Measurements from ENCODE around the gene TPBGL.

Gene TPBGL

GRCh38 chr11:75263944-75264349 is 23.4 kb downstream of the TPBGL start:
- no peak overlapping the region for H3K27ac ChIP-seq (ENCODE audit: insufficient read depth, low read depth, low read length, poor library complexity, severe bottlenecking)
- WGBS, 2 experiments: 92 to 93% methylated on average over 4 of the region's 4 CpGs
- no peaks in the 10 kb centered on the region for H3K36me3 ChIP-seq (ENCODE audit: control insufficient read depth, insufficient read depth, low read length)
- no peaks in the 10 kb centered on the region for H3K9me3 ChIP-seq (ENCODE audit: control insufficient read depth, low read length)
- no peaks in the 10 kb centered on the region for H3K27me3 ChIP-seq (ENCODE audit: control insufficient read depth, insufficient read depth, low read length, poor library complexity, severe bottlenecking)
- H3K4me3 ChIP-seq (ENCODE audit: insufficient read depth, low read depth, low read length): no peak overlapping the region
- no peaks in the 10 kb centered on the region for H3K4me1 ChIP-seq (ENCODE audit: control insufficient read depth, insufficient read depth, low read length)

DNA sequence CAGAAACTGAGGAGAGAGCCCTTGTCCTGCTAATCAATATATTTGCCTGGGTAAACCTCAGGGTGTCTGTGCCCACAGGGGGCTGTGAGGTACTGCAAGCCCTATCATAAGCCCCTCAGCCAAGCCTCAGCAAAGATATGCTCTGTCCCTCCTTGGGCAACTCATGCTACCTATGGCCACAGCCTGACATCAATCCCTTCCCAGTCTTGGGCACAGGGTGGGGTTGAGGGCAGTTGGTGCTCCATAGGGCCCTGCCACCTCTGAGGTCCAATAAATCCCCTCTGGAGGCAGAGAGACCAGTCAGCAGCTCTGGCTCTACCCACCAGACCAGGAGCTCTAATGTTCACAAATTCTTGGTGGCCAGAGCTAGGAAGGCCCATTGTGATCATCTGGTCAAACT is 23.8 kb downstream of the TPBGL start:
- no peak overlapping the region for H3K4me3 ChIP-seq (ENCODE audit: insufficient read depth, low read depth, low read length)
- no peaks in the 10 kb centered on the region for H3K27me3 ChIP-seq (ENCODE audit: control insufficient read depth, insufficient read depth, low read length, poor library complexity, severe bottlenecking)
- H3K9me3 ChIP-seq (ENCODE audit: control insufficient read depth, low read length): no peaks in the 10 kb centered on the region
- no peaks in the 10 kb centered on the region for H3K36me3 ChIP-seq (ENCODE audit: control insufficient read depth, insufficient read depth, low read length)
- no peaks in the 10 kb centered on the region for H3K4me1 ChIP-seq (ENCODE audit: control insufficient read depth, insufficient read depth, low read length)
- no peak overlapping the region for H3K27ac ChIP-seq (ENCODE audit: insufficient read depth, low read depth, low read length, poor library complexity, severe bottlenecking)

DNA sequence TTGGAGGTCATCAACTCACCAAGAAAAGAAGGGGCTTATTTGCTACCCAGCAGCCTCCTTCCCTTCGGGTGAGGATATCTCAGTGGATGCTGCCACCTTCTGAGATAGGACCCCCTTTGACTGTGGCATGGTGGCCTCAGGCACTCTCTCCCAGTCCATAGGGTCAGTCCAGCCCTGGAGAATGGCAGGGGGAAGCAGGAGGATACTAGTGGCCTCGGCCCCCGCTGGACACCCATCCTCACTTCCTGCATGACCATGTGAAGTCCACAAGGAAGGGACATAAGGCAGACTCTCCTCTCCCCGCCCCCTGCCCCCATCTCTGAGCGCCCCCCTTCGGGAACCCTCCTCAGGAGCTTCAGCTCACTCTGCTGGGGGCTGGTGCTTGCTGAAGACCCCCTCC is 24.4 kb downstream of the TPBGL start:
- Histone ChIP-seq H3K27ac (ENCODE audit: insufficient read depth, low read depth, low read length, poor library complexity, severe bottlenecking) (no peak overlapping the region), H3K27me3 (ENCODE audit: control insufficient read depth, insufficient read depth, low read length, poor library complexity, severe bottlenecking) (no peaks in the 10 kb centered on the region)
- 89 to 93% methylated on average over 5 to 6 of the region's 6 CpGs for WGBS, 2 experiments

GRCh38 chr11:75265851-75266531 is 25.4 kb downstream of the TPBGL start:
- Histone ChIP-seq H3K4me1 (ENCODE audit: control insufficient read depth, insufficient read depth, low read length) (no peaks in the 10 kb centered on the region), H3K36me3 (ENCODE audit: control insufficient read depth, insufficient read depth, low read length) (no peaks in the 10 kb centered on the region), H3K9me3 (ENCODE audit: control insufficient read depth, low read length) (no peaks in the 10 kb centered on the region), H3K27ac (ENCODE audit: insufficient read depth, low read depth, low read length, poor library complexity, severe bottlenecking) (no peak overlapping the region), H3K27me3 (ENCODE audit: control insufficient read depth, insufficient read depth, low read length, poor library complexity, severe bottlenecking) (no peaks in the 10 kb centered on the region), H3K4me3 (ENCODE audit: insufficient read depth, low read depth, low read length) (no peak overlapping the region)
- 93 to 94% methylated on average over 17 of the region's 17 CpGs for WGBS, 2 experiments

More for the DNA sequence above, 24.4 kb downstream of the TPBGL start:
- no peak overlapping the region for H3K4me3 ChIP-seq (ENCODE audit: insufficient read depth, low read depth, low read length)
- H3K4me1 ChIP-seq (ENCODE audit: control insufficient read depth, insufficient read depth, low read length): no peaks in the 10 kb centered on the region
- H3K9me3 ChIP-seq (ENCODE audit: control insufficient read depth, low read length): no peaks in the 10 kb centered on the region
- H3K36me3 ChIP-seq (ENCODE audit: control insufficient read depth, insufficient read depth, low read length): no peaks in the 10 kb centered on the region

GRCh38 chr11:75267171-75267970 is 26.8 kb downstream of the TPBGL start:
- Histone ChIP-seq H3K4me1 (ENCODE audit: control insufficient read depth, insufficient read depth, low read length) (no peaks in the 10 kb centered on the region), H3K4me3 (ENCODE audit: insufficient read depth, low read depth, low read length) (no peak overlapping the region)

DNA sequence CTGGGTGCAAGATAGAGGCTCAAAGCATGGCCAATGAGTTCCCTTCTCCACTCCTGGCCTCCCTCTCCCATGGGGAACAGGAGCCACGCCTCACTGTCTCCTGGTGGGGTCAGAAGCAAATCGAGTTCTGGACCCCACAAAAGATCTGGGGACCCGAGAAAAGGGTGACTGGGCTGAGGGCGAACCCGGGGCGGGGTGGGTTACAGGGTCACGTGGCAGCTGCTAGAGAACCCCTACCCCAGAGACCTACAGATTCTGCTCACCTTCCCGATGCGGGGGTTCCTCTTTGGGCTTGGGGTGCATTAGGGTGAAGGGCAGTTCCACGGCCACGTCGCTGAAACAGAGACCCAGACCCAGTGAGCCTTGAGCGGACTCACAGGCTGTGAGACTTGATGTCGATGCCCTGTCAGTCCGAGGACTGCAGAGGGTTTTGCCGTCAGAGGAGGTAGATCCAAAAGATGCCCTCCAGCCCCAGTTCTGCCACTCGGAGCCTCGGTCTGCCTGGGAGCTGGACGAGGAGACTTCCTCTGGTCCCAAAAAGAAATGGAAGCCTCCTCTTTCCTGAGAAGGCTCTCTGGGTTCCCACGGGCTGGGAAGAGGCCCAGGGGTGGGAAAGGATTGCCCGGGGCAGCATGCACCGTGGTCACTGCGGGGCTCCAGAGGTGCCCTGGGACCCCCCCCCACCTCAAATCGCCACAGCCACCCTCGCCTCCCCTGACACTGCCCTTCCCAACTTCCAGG is 28.2 kb downstream of the TPBGL start:
- H3K36me3 ChIP-seq (ENCODE audit: control insufficient read depth, insufficient read depth, low read length): no peaks in the 10 kb centered on the region
- no peaks in the 10 kb centered on the region for H3K4me1 ChIP-seq (ENCODE audit: control insufficient read depth, insufficient read depth, low read length)
- H3K4me3 ChIP-seq (ENCODE audit: insufficient read depth, low read depth, low read length): no peak overlapping the region
- H3K9me3 ChIP-seq (ENCODE audit: control insufficient read depth, low read length): no peaks in the 10 kb centered on the region
- 92 to 94% methylated on average over 25 of the region's 25 CpGs for WGBS, 2 experiments
- no peak overlapping the region for H3K27ac ChIP-seq (ENCODE audit: insufficient read depth, low read depth, low read length, poor library complexity, severe bottlenecking)
- no peaks in the 10 kb centered on the region for H3K27me3 ChIP-seq (ENCODE audit: control insufficient read depth, insufficient read depth, low read length, poor library complexity, severe bottlenecking)

More at GRCh38 chr11:75267171-75267970, 26.8 kb downstream of the TPBGL start:
- H3K9me3 ChIP-seq (ENCODE audit: control insufficient read depth, low read length): no peaks in the 10 kb centered on the region
- no peaks in the 10 kb centered on the region for H3K36me3 ChIP-seq (ENCODE audit: control insufficient read depth, insufficient read depth, low read length)
- no peak overlapping the region for H3K27ac ChIP-seq (ENCODE audit: insufficient read depth, low read depth, low read length, poor library complexity, severe bottlenecking)
- no peaks in the 10 kb centered on the region for H3K27me3 ChIP-seq (ENCODE audit: control insufficient read depth, insufficient read depth, low read length, poor library complexity, severe bottlenecking)
- 85 to 87% methylated on average over 27 of the region's 27 CpGs for WGBS, 2 experiments

GRCh38 chr11:75269367-75269660 is 28.7 kb downstream of the TPBGL start:
- Histone ChIP-seq H3K36me3 (ENCODE audit: control insufficient read depth, insufficient read depth, low read length) (no peaks in the 10 kb centered on the region), H3K27ac (ENCODE audit: insufficient read depth, low read depth, low read length, poor library complexity, severe bottlenecking) (no peak overlapping the region), H3K4me1 (ENCODE audit: control insufficient read depth, insufficient read depth, low read length) (no peaks in the 10 kb centered on the region), H3K9me3 (ENCODE audit: control insufficient read depth, low read length) (no peaks in the 10 kb centered on the region), H3K27me3 (ENCODE audit: control insufficient read depth, insufficient read depth, low read length, poor library complexity, severe bottlenecking) (no peaks in the 10 kb centered on the region), H3K4me3 (ENCODE audit: insufficient read depth, low read depth, low read length) (no peak overlapping the region)
- WGBS, 2 experiments: 88 to 95% methylated on average over 4 of the region's 4 CpGs

DNA sequence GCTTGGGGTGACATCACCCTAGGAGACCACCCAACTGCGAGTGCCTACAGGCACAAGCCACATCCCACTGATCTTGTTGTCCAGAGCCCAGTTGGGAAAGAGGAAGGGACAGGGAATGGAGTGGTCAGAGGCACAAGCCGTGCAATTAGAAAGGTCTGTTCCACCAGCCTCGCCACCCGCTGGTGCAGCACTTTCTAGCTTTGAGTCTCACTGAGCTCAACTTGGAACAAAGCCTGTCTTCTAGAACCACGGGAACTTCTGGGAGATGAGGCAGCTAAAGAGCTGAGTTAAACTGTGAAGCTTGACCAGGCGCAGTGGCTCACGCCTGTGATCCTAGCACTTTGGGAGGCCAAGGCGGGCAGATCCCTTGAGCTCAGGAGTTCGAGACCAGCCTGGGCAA is 29.3 kb downstream of the TPBGL start:
- H3K9me3 ChIP-seq (ENCODE audit: control insufficient read depth, low read length): no peaks in the 10 kb centered on the region
- H3K4me1 ChIP-seq (ENCODE audit: control insufficient read depth, insufficient read depth, low read length): no peaks in the 10 kb centered on the region
- no peak overlapping the region for H3K4me3 ChIP-seq (ENCODE audit: insufficient read depth, low read depth, low read length)
- 91 to 93% methylated on average over 9 of the region's 9 CpGs for WGBS, 2 experiments
- no peak overlapping the region for H3K27ac ChIP-seq (ENCODE audit: insufficient read depth, low read depth, low read length, poor library complexity, severe bottlenecking)
- H3K36me3 ChIP-seq (ENCODE audit: control insufficient read depth, insufficient read depth, low read length): no peaks in the 10 kb centered on the region
- no peaks in the 10 kb centered on the region for H3K27me3 ChIP-seq (ENCODE audit: control insufficient read depth, insufficient read depth, low read length, poor library complexity, severe bottlenecking)

DNA sequence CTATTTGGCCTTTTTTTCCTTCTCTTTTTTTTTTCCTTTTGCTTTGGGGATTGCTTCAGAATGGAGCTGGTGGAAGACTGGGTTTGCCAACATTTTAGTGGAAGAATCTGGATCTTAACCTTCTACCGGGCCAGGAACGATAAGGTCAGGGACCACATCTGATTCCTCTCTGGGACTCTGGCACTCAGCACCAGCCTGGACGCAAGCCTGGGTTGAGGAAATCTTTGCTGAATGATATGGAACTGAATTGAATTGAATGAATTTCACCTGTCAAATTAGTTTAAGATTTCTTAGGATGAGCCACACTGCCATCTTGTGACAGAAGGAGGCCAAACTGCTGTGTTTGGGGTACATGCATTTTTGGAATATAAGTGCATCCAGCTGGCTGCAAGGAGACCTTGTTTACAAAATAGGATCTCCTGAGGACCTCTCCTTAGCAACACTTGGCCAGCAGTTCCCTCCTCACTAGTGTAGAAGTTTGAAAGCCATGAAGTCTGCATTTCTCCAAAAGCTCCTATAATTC is 30.4 kb downstream of the TPBGL start:
- Histone ChIP-seq H3K27me3 (ENCODE audit: control insufficient read depth, insufficient read depth, low read length, poor library complexity, severe bottlenecking) (no peaks in the 10 kb centered on the region), H3K4me1 (ENCODE audit: control insufficient read depth, insufficient read depth, low read length) (no peaks in the 10 kb centered on the region), H3K4me3 (ENCODE audit: insufficient read depth, low read depth, low read length) (no peak overlapping the region), H3K27ac (ENCODE audit: insufficient read depth, low read depth, low read length, poor library complexity, severe bottlenecking) (no peak overlapping the region), H3K36me3 (ENCODE audit: control insufficient read depth, insufficient read depth, low read length) (no peaks in the 10 kb centered on the region), H3K9me3 (ENCODE audit: control insufficient read depth, low read length) (no peaks in the 10 kb centered on the region)
- WGBS, 2 experiments: 94 to 97% methylated on average over 3 of the region's 3 CpGs

DNA sequence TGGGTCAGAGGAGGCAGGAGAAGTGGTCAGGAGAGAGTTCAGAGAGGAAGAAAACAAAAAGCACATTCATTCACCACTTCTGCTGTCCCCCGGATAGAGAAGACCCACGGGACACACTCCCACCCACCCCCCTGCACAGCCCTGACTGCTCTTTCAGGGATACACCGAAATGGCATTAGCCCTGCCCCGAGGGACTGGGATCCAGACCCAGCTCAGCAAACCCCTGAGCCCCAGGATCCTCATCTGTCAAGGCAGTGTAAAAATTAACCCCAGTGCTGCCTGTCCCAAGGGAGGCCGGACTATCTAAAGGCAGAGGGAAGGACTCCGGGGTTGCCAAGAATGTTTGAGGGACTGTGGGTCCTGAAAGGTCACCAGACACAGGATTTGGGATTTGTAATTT is 31.2 kb downstream of the TPBGL start:
- Histone ChIP-seq H3K27me3 (ENCODE audit: control insufficient read depth, insufficient read depth, low read length, poor library complexity, severe bottlenecking) (no peaks in the 10 kb centered on the region), H3K9me3 (ENCODE audit: control insufficient read depth, low read length) (no peaks in the 10 kb centered on the region), H3K4me1 (ENCODE audit: control insufficient read depth, insufficient read depth, low read length) (no peaks in the 10 kb centered on the region), H3K4me3 (ENCODE audit: insufficient read depth, low read depth, low read length) (no peak overlapping the region), H3K27ac (ENCODE audit: insufficient read depth, low read depth, low read length, poor library complexity, severe bottlenecking) (no peak overlapping the region), H3K36me3 (ENCODE audit: control insufficient read depth, insufficient read depth, low read length) (no peaks in the 10 kb centered on the region)
- WGBS, 2 experiments: 90 to 93% methylated on average over 6 of the region's 6 CpGs
